ENCODE data around the gene MAP9.
"Not testable (repeated sequence)": the region's sequence is repeated elsewhere in the genome, so short reads cannot be mapped to it uniquely, and the experiment has no call there.

MAP9 gene

DNA sequence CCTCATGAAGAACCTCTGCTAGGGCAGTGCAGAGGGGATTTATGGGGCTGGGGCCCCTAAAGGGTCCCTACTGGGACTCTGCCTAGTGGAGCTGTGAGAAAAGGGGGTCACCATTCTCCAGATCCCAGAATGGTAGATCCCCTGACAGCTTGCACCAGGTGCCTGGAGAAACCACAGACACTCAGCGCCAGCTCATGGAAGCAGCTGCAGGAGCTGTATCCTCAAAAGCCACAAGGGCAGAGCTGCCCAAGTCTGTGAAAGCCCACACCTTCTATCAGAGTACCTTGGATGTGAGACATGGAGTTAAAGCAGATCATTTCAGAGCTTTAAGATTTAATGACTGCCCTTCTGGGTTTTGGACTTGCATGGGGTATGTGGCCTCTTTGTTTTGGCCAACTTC is 38.6 kb downstream of the MAP9 start:
- in situ Hi-C loops (cut with MboI; ENCODE audit: low sequenced_read_pairs, unreplicated experiment), result no loop called here
- DNase-seq (ENCODE audit: low spot score), result no peak
- TF ChIP-seq CTCF (IDR thresholded peaks at IDR 0.05; ENCODE audit: borderline replicate concordance, control extremely low read depth, extremely low read depth, insufficient read depth, missing control alignments), result no peak

DNA sequence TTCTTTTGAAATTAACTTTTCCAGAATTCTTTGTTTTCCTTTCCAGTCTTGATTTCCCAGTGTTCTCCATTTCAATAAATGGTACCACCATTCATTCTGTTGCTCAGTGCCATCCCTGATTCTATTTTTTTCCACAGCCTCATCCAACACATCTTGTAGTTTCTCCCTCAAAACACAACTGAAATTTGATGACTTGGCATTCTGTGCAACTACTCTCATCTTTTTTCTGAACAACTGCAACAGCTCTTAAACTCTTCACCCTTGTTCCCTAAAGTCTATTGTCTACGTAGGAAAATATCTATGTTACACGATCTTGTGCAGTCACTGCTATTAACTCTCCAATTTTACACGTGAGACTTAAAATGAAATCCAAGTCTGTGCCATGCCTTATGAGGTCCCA is 40.5 kb downstream of the MAP9 start:
- no peak for DNase-seq (ENCODE audit: low spot score)
- no peak for TF ChIP-seq CTCF (IDR thresholded peaks at IDR 0.05; ENCODE audit: borderline replicate concordance, control extremely low read depth, extremely low read depth, insufficient read depth, missing control alignments)
- in situ Hi-C loops (cut with MboI; ENCODE audit: low sequenced_read_pairs, unreplicated experiment), result no loop called here

GRCh38 chr4:155331478-155331877 is 45.3 kb downstream of the MAP9 start:
- no peak for TF ChIP-seq CTCF (IDR thresholded peaks at IDR 0.05; ENCODE audit: borderline replicate concordance, control extremely low read depth, extremely low read depth, insufficient read depth, missing control alignments)
- DNase-seq (ENCODE audit: low spot score), result no peak
- in situ Hi-C loops (cut with MboI; ENCODE audit: low sequenced_read_pairs, unreplicated experiment), result no loop called here

DNA sequence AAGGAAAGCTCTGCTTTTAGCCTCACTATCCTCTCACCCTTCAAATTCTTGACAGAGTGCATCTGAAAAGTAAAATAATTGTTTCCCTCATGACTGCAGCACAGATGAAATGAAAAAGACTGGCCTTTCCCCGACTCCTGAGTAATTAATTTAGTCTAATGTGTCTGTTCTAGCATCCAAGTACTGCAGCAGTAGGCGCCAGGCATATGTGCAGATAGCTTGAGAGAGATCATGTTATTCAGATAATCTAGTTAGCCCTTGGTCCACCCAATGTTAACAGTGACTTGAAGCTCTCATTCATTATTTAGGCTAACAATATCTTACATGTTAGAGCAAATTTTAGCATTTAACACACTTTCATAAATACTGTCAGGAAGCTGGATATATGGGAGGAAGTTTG is 54.0 kb downstream of the MAP9 start:
- no peak for DNase-seq (ENCODE audit: low spot score)
- in situ Hi-C loops (cut with MboI; ENCODE audit: low sequenced_read_pairs, unreplicated experiment), result no loop called here
- TF ChIP-seq CTCF (IDR thresholded peaks at IDR 0.05; ENCODE audit: borderline replicate concordance, control extremely low read depth, extremely low read depth, insufficient read depth, missing control alignments), result no peak

DNA sequence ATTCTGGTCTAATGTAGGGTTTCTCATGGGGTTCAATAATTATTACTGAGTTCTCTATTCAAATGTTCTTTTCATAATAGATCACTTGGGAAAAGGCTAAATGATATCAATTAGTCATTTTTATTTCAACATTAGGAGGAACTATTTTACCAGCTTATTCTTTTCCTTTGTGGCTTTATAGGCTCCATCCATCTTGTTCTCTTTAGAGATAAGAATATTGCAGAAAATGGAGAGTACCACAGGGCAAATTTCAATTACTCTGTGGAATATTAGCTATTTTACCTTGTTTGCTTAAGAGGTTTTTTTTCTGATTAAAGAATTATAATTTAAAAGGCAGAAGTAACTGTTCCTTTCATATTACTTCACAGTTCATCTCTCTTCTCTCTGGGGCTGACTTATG is 55.8 kb downstream of the MAP9 start:
- in situ Hi-C loops (cut with MboI; ENCODE audit: low sequenced_read_pairs, unreplicated experiment), result no loop called here
- no peak for DNase-seq (ENCODE audit: low spot score)
- no peak for TF ChIP-seq CTCF (IDR thresholded peaks at IDR 0.05; ENCODE audit: borderline replicate concordance, control extremely low read depth, extremely low read depth, insufficient read depth, missing control alignments)

DNA sequence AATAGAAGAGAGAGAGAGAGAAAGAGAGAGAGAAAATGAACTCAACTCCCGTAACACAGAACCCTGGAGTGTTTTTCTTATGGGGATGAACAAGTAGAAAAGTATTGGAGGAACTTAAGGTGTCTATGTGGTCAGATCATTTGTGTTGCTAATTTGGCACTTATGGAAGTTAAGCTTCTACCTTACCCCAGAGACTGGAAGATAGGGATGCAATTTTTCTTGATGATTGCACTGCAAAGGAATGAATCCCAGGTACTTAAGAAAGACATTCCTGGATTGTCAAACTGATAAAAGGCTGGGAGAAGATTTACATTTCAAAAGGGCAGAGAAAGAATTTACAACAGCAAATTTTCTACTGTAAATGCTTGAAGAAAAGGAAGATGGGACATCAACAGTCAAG is 57.2 kb downstream of the MAP9 start:
- TF ChIP-seq CTCF (IDR thresholded peaks at IDR 0.05; ENCODE audit: borderline replicate concordance, control extremely low read depth, extremely low read depth, insufficient read depth, missing control alignments), result no peak
- DNase-seq (ENCODE audit: low spot score), result no peak
- in situ Hi-C loops (cut with MboI; ENCODE audit: low sequenced_read_pairs, unreplicated experiment), result no loop called here

GRCh38 chr4:155312027-155312426 is 64.7 kb downstream of the MAP9 start:
- DNase-seq (ENCODE audit: low spot score); in situ Hi-C loops (cut with MboI; ENCODE audit: low sequenced_read_pairs, unreplicated experiment): not testable (repeated sequence)
